OCI-LY3 (cell line): Measurements from ENCODE around the gene BCL2L2.
"Not testable (repeated sequence)": the region's sequence is repeated elsewhere in the genome, so short reads cannot be mapped to it uniquely, and the experiment has no call there.

Experiments
- H2AFZ ChIP-seq: fragments of 200-600, 300-600 bp; shearing (Covaris generic); 2 replicates; pipeline ENCODE4 v1.6.0; 2014; ENCODE audit warnings: antibody characterized with exemption, low read depth, low read length
- H3K27ac ChIP-seq: fragments of 200-600, 300-600 bp; sonication (generic); 2 replicates; pipeline ENCODE4 v1.5.1; 2014; ENCODE audit warnings: mild to moderate bottlenecking, low read length, moderate library complexity, mixed read lengths
- H3K27me3 ChIP-seq: fragments of 200-600, 300-600 bp; sonication (generic); 2 replicates; pipeline ENCODE4 v1.6.1; 2014; ENCODE audit warnings: low read depth, low read length, mixed read lengths
- H3K36me3 ChIP-seq: fragments of 200-600, 300-600 bp; sonication (generic); replicated peaks from 2 replicates; pipeline ENCODE3; 2014; ENCODE audit warnings: low read depth, low read length, mixed read lengths
- H3K4me1 ChIP-seq: fragments of 300-600, 200-600 bp; sonication (generic); 2 replicates; pipeline ENCODE4 v1.6.1; 2014; ENCODE audit warnings: low read length, mixed read lengths
- H3K4me2 ChIP-seq: fragments of 200-600, 300-600 bp; sonication (generic); 2 replicates; pipeline ENCODE4 v1.6.1; 2014; ENCODE audit warnings: low read length, mixed read lengths
- H3K4me3 ChIP-seq: fragments of 300-600, 200-600 bp; sonication (generic); 2 replicates; pipeline ENCODE4 v1.5.1; 2014; ENCODE audit warnings: antibody characterized with exemption, mild to moderate bottlenecking, low read length, moderate library complexity
- H3K79me2 ChIP-seq: fragments of 300-600, 200-600 bp; shearing (Covaris generic); 2 replicates; pipeline ENCODE4 v1.6.1; 2014; ENCODE audit warnings: mild to moderate bottlenecking, low read length, mixed read lengths
- H3K9ac ChIP-seq: fragments of 300-600, 200-600 bp; shearing (Covaris generic); 2 replicates; pipeline ENCODE4 v1.6.0; 2014; ENCODE audit warnings: mild to moderate bottlenecking, low read length, moderate library complexity
- H3K9me3 ChIP-seq: fragments of 200-600, 300-600 bp; shearing (Covaris generic); 2 replicates; pipeline ENCODE4 v1.6.1; 2014; ENCODE audit warnings: low read length, mixed read lengths; ENCODE audit not compliant: insufficient read depth
- H4K20me1 ChIP-seq: fragments of 200-600, 300-600 bp; sonication (generic); 2 replicates; pipeline ENCODE4 v1.6.1; 2016; ENCODE audit warnings: low read length, mixed read lengths; ENCODE audit not compliant: insufficient read depth
- EZH2phosphoT487 ChIP-seq: fragments of 200-600 bp; shearing (Covaris generic); IDR thresholded peaks from 2 replicates; pipeline ENCODE4 v1.6.1; 2018; ENCODE audit warnings: antibody characterized with exemption, mixed run types, low read depth
- TF ChIP-seq, protein P1 (sequence below): fragments of 200-600, 300-600 bp; sonication (generic); IDR thresholded peaks from 2 replicates; pipeline ENCODE4 v1.5.1; 2014; ENCODE audit warnings: antibody characterized with exemption, low read length, low read depth

The BCL2L2 gene

GRCh38 chr14:23306412-23307145 is at the start of gene BCL2L2:
Gene BCL2L2, plus strand, starts transcription at chr14:23306833. Its CDS starts 935 bp downstream, at chr14:23307768.
- no peak for TF ChIP-seq EZH2phosphoT487
- TF ChIP-seq, protein P1, sequence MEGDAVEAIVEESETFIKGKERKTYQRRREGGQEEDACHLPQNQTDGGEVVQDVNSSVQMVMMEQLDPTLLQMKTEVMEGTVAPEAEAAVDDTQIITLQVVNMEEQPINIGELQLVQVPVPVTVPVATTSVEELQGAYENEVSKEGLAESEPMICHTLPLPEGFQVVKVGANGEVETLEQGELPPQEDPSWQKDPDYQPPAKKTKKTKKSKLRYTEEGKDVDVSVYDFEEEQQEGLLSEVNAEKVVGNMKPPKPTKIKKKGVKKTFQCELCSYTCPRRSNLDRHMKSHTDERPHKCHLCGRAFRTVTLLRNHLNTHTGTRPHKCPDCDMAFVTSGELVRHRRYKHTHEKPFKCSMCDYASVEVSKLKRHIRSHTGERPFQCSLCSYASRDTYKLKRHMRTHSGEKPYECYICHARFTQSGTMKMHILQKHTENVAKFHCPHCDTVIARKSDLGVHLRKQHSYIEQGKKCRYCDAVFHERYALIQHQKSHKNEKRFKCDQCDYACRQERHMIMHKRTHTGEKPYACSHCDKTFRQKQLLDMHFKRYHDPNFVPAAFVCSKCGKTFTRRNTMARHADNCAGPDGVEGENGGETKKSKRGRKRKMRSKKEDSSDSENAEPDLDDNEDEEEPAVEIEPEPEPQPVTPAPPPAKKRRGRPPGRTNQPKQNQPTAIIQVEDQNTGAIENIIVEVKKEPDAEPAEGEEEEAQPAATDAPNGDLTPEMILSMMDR: no peak
- no peaks in the 10 kb centered on the region for H3K27me3 ChIP-seq
- H2AFZ ChIP-seq: peak within 1 kb of the TSS; percentile 87
- no peak within 1 kb of the TSS for H3K27ac ChIP-seq
- H3K9me3 ChIP-seq: no peaks in the 10 kb centered on the region
- H3K4me2 ChIP-seq: peak within 1 kb of the TSS; percentile 94
- H4K20me1 ChIP-seq: no peaks in the 10 kb centered on the region
- H3K36me3 ChIP-seq: peaks cover 5% of the 10 kb centered on the region
- peaks cover 10% of the 10 kb centered on the region for H3K79me2 ChIP-seq
- peaks cover 16% of the 10 kb centered on the region for H3K4me1 ChIP-seq
- H3K9ac ChIP-seq: peak within 1 kb of the TSS; percentile 89
- H3K4me3 ChIP-seq: peak within 1 kb of the TSS; percentile 96

DNA sequence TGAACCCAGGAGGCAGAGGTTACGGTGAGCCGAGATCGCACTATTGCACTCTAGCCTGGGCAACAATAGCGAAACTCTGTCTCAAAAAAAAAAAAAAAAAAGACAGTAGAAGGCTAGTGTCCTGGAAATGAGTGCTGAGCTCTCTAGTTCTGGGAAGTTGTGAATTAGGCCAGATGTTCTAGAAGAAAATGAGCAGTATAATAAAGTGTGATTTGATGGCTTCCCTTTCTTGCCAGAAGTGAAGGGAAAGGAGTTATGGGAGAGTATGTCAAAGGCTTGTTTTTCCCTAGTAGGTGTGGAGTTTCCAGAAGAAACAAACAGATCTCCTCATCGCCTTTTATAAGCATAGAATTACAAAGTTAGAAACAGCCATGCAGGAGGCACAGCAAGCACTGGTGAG is 48.4 kb upstream of the BCL2L2 start:
- H3K4me1 ChIP-seq: no peaks in the 10 kb centered on the region
- no peak overlapping the region for H3K27ac ChIP-seq
- no peak for TF ChIP-seq EZH2phosphoT487
- TF ChIP-seq, protein P1: no peak
- no peaks in the 10 kb centered on the region for H3K36me3 ChIP-seq
- H3K4me3 ChIP-seq: no peak overlapping the region
- no peak overlapping the region for H3K9ac ChIP-seq
- H3K27me3 ChIP-seq: peaks cover 49% of the 10 kb centered on the region
- no peak overlapping the region for H2AFZ ChIP-seq
- no peak overlapping the region for H3K4me2 ChIP-seq
- no peaks in the 10 kb centered on the region for H3K9me3 ChIP-seq
- H3K79me2 ChIP-seq: no peaks in the 10 kb centered on the region
- no peaks in the 10 kb centered on the region for H4K20me1 ChIP-seq

GRCh38 chr14:23259426-23259825 is 47.2 kb upstream of the BCL2L2 start:
- no peak overlapping the region for H3K4me2 ChIP-seq
- H3K4me1 ChIP-seq: no peaks in the 10 kb centered on the region
- peaks cover 52% of the 10 kb centered on the region for H3K27me3 ChIP-seq
- H4K20me1 ChIP-seq: no peaks in the 10 kb centered on the region
- H3K79me2 ChIP-seq: no peaks in the 10 kb centered on the region
- H3K4me3 ChIP-seq: no peak overlapping the region
- no peaks in the 10 kb centered on the region for H3K36me3 ChIP-seq
- H3K9me3 ChIP-seq: no peaks in the 10 kb centered on the region
- no peak for TF ChIP-seq EZH2phosphoT487
- TF ChIP-seq, protein P1: no peak
- H2AFZ ChIP-seq: no peak overlapping the region
- H3K9ac ChIP-seq: no peak overlapping the region
- H3K27ac ChIP-seq: no peak overlapping the region

GRCh38 chr14:23260849-23261248 is 45.8 kb upstream of the BCL2L2 start:
- not testable (repeated sequence) for H3K4me2 ChIP-seq, H3K9me3 ChIP-seq

More at GRCh38 chr14:23260849-23261248, 45.8 kb upstream of the BCL2L2 start:
- H3K4me1 ChIP-seq, H4K20me1 ChIP-seq, H3K79me2 ChIP-seq, H2AFZ ChIP-seq, H3K27ac ChIP-seq, H3K36me3 ChIP-seq, H3K4me3 ChIP-seq, H3K9ac ChIP-seq: not testable (repeated sequence)
- H3K27me3 ChIP-seq: peaks cover 47% of the 10 kb centered on the region
